ENCODE measurements around the gene UNC80.

The UNC80 gene

GRCh38 chr2:209771474-209772289, at the start of gene UNC80:
TSS of gene UNC80 (plus strand) at chr2:209771832. CDS start at chr2:209772073, 241 bp downstream.
- no peak for TF ChIP-seq CTCF (IDR thresholded peaks at IDR 0.05)

- TF ChIP-seq CTCF (IDR thresholded peaks at IDR 0.05): no peak
Measured at GRCh38 chr2:209726311-209726710, 45.3 kb upstream of the UNC80 start.

- no peak for TF ChIP-seq CTCF (IDR thresholded peaks at IDR 0.05)
Measured at GRCh38 chr2:209727077-209727476, 44.6 kb upstream of the UNC80 start.

GRCh38 chr2:209734805-209735204, 36.8 kb upstream of the UNC80 start:
- TF ChIP-seq CTCF (IDR thresholded peaks at IDR 0.05): no peak

GRCh38 chr2:209741953-209742352, 29.7 kb upstream of the UNC80 start:
- TF ChIP-seq CTCF (IDR thresholded peaks at IDR 0.05): no peak

- TF ChIP-seq CTCF (IDR thresholded peaks at IDR 0.05): no peak
Measured at GRCh38 chr2:209753020-209753419, 18.6 kb upstream of the UNC80 start.

GRCh38 chr2:209757163-209757562, 14.5 kb upstream of the UNC80 start:
- no peak for TF ChIP-seq CTCF (IDR thresholded peaks at IDR 0.05)
